Measurements from ENCODE around the gene OSBPL5. TPM values are rescaled to one million over a fixed set of nuclear protein-coding genes. Genes with fewer than 3 reads are reported as not detected.

Gene OSBPL5
- total RNA-seq, 1 donor from 2014 or later = 21.8 TPM

GRCh38 chr11:3163241-3163981 lies 1.7 kb downstream of the OSBPL5 start:
- DNase-seq = no peak

GRCh38 chr11:3162410-3163240 lies 2.5 kb downstream of the OSBPL5 start:
- no peak for DNase-seq

- no peak for DNase-seq
Measured at GRCh38 chr11:3161720-3162409, 3.2 kb downstream of the OSBPL5 start.

GRCh38 chr11:3161309-3161708 lies 3.8 kb downstream of the OSBPL5 start:
- no peak for DNase-seq

- DNase-seq = peak; percentile 94
Measured at GRCh38 chr11:3160252-3161031, 4.7 kb downstream of the OSBPL5 start.

- peak; percentile 46 for DNase-seq
Measured at GRCh38 chr11:3159296-3160190, 5.6 kb downstream of the OSBPL5 start.

GRCh38 chr11:3158821-3159220 lies 6.3 kb downstream of the OSBPL5 start:
- DNase-seq = no peak

GRCh38 chr11:3158131-3158591 lies 6.9 kb downstream of the OSBPL5 start:
- DNase-seq = no peak

GRCh38 chr11:3157381-3158130 lies 7.6 kb downstream of the OSBPL5 start:
- no peak for DNase-seq

GRCh38 chr11:3156661-3157311 lies 8.3 kb downstream of the OSBPL5 start:
- DNase-seq = no peak

- peak; percentile 50 for DNase-seq
Measured at GRCh38 chr11:3156282-3156660, 8.8 kb downstream of the OSBPL5 start.

GRCh38 chr11:3155691-3156258 lies 9.3 kb downstream of the OSBPL5 start:
- no peak for DNase-seq

- no peak for DNase-seq
Measured at GRCh38 chr11:3155216-3155615, 9.9 kb downstream of the OSBPL5 start.

- no peak for DNase-seq
Measured at GRCh38 chr11:3154001-3154599, 11.0 kb downstream of the OSBPL5 start.

GRCh38 chr11:3153291-3153861 lies 11.7 kb downstream of the OSBPL5 start:
- peak; percentile 60 for DNase-seq

GRCh38 chr11:3152471-3153110 lies 12.5 kb downstream of the OSBPL5 start:
- no peak for DNase-seq

GRCh38 chr11:3150726-3151125 lies 14.4 kb downstream of the OSBPL5 start:
- DNase-seq = no peak

GRCh38 chr11:3149852-3150188 lies 15.3 kb downstream of the OSBPL5 start:
- no peak for DNase-seq

Data from tongue (tissue), 2 donors.